PC-3 (cell line): ENCODE results near the gene DNAJC11. TPM values are rescaled to one million over a fixed set of nuclear protein-coding genes. Genes with fewer than 3 reads are reported as not detected.

Source experiments
- ATAC-seq: fragments of 200-7000 bp; cut with Tn5 transposase; 2 replicates; pipeline ENCODE4 v1.9.1; 2020; ENCODE audit warnings: mild to moderate bottlenecking, moderate library complexity
- BruUV-seq: library from RNA; stranded (reverse); fragments of 400-500 nt; replicated peaks from 2 replicates; lab custom pipeline; 2021; lab: Mats Ljungman, UMichigan
- CTCF ChIA-PET: fragments of 300-600 bp; sonication (Branson Sonifier 250); formaldehyde crosslinking; loops from one replicate; lab custom pipeline; 2022; ENCODE audit warnings: antibody characterized with exemption; lab: Charles Lee
- POLR2A ChIA-PET: fragments of 300-600 bp; sonication (Branson Sonifier 250); formaldehyde crosslinking; loops from one replicate; lab custom pipeline; 2022; ENCODE audit warnings: antibody characterized with exemption; ENCODE audit not compliant: unreplicated experiment; lab: Charles Lee
- DNase-seq: peaks from one replicate; pipeline ENCODE4 v3.0.0-alpha.2; 2015
- H2AFZ ChIP-seq: fragments of 300-600 bp; sonication (generic); 2 replicates; pipeline ENCODE4 v1.6.0; 2016; ENCODE audit warnings: antibody characterized with exemption, low read length
- H3F3A ChIP-seq: fragments of 300-600 bp; sonication (generic); one replicate; pipeline ENCODE4 v1.6.0; 2017; ENCODE audit warnings: antibody characterized with exemption, low read length, control low read depth, mild to moderate bottlenecking; ENCODE audit not compliant: unreplicated experiment
- H3K27ac ChIP-seq: fragments of 300-600 bp; sonication (generic); 2 replicates; pipeline ENCODE4 v1.5.1; 2016; ENCODE audit warnings: mild to moderate bottlenecking, low read length
- H3K27me3 ChIP-seq: fragments of 300-600 bp; sonication (generic); 2 replicates; pipeline ENCODE4 v1.6.1; 2016; ENCODE audit warnings: low read length, mixed read lengths
- H3K36me3 ChIP-seq: fragments of 300-600 bp; sonication (generic); 2 replicates; pipeline ENCODE4 v1.6.1; 2016; ENCODE audit warnings: low read depth, mixed run types, low read length, mixed read lengths
- H3K4me1 ChIP-seq: fragments of 300-600 bp; sonication (generic); 2 replicates; pipeline ENCODE4 v1.5.1; 2016; ENCODE audit warnings: low read length; ENCODE audit not compliant: insufficient read depth
- H3K4me2 ChIP-seq: fragments of 300-600 bp; sonication (generic); 2 replicates; pipeline ENCODE4 v1.6.0; 2016; ENCODE audit warnings: low read length
- H3K4me3 ChIP-seq: fragments of 300-600 bp; sonication (generic); 2 replicates; pipeline ENCODE4 v1.5.1; 2016; ENCODE audit warnings: mild to moderate bottlenecking, low read length, mixed read lengths
- H3K79me2 ChIP-seq: fragments of 300-600 bp; sonication (generic); 2 replicates; pipeline ENCODE4 v1.6.1; 2017; ENCODE audit warnings: low read length, mixed read lengths
- H3K9ac ChIP-seq: fragments of 300-600 bp; sonication (generic); 2 replicates; pipeline ENCODE4 v1.6.0; 2016; ENCODE audit warnings: mild to moderate bottlenecking, low read length
- H3K9me2 ChIP-seq: fragments of 300-600 bp; sonication (generic); replicated peaks from 2 replicates; pipeline ENCODE4 v1.6.1; 2016; ENCODE audit warnings: mixed run types, low read length, mixed read lengths
- H3K9me3 ChIP-seq: fragments of 300-600 bp; sonication (generic); 2 replicates; pipeline ENCODE4 v1.6.1; 2016; ENCODE audit warnings: low read length, mixed read lengths
- H4K20me1 ChIP-seq: fragments of 300-600 bp; sonication (generic); 2 replicates; pipeline ENCODE4 v1.6.1; 2016; ENCODE audit warnings: low read length, mixed read lengths
- EZH2 ChIP-seq: fragments of 300-600 bp; sonication (generic); IDR thresholded peaks from one replicate; pipeline ENCODE4 v1.6.1; 2017; ENCODE audit warnings: antibody characterized with exemption, mild to moderate bottlenecking, low read length; ENCODE audit not compliant: unreplicated experiment
- EZH2phosphoT487 ChIP-seq: fragments of 300-600 bp; sonication (generic); IDR thresholded peaks from 2 replicates; pipeline ENCODE4 v1.6.1; 2018; ENCODE audit warnings: mild to moderate bottlenecking, antibody characterized with exemption, low read length, borderline replicate concordance
- intact Hi-C: fragments of 100-400 bp; cut with micrococcal nuclease; formaldehyde crosslinking; loops from 2 replicates; pipeline ENCODE4 v1.9.0; 2023
- total RNA-seq: library from RNA; depleted of rRNA; stranded (reverse); fragments of >200 nt; gene quantifications from 2 replicates; pipeline ENCODE4 v1.2.3, GENCODE V29; 2014
- TF ChIP-seq, protein P1 (sequence below): fragments of 300-600 bp; sonication (generic); conservative IDR thresholded peaks from 2 replicates; pipeline ENCODE4 v1.5.1; 2017; ENCODE audit warnings: antibody characterized with exemption, low read depth, mild to moderate bottlenecking, low read length

Gene DNAJC11
- total RNA-seq, 1 experiment from 2014 or later: 105 TPM

DNA sequence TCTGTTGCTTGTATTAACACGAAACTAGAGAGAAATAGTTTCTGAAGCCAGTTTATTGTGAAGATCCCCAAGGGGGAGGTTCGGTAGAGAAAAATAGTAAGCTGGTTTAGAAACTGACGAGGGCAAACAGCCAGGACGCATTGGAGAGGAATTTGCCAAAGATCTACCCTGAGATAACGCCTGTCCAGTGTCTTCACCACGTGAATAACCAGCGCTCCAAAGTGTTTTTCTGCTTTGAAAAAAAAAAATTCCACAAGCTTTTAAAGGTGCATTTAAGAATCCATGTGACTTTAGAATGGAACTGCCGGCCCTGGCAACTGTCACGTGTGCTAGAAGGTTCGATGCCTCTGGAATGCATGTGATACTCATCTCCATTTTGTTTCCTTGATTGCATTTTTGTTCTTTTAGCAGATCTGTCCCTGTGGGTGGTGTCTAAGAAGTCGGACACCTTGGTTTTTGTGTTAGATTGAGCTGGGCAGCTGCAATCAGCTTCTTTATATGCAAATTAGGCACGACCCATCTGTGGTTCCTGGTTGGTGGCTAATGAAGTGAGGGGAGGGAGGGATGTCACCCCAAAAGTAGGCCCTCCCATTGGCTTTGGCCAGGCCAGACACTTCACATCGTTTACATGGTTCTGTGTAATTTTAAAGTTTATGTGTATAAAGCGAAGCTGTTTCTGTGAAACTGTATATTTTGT lies 78.2 kb downstream of the DNAJC11 start:
- peaks cover 13% of the 10 kb centered on the region for H3K4me1 ChIP-seq
- peaks cover 45% of the 10 kb centered on the region for H3K36me3 ChIP-seq
- peaks cover 54% of the 10 kb centered on the region for H3K79me2 ChIP-seq
- intact Hi-C loops: no loop called here
- TF ChIP-seq EZH2phosphoT487: no peak
- no peak for TF ChIP-seq EZH2
- TF ChIP-seq, protein P1, sequence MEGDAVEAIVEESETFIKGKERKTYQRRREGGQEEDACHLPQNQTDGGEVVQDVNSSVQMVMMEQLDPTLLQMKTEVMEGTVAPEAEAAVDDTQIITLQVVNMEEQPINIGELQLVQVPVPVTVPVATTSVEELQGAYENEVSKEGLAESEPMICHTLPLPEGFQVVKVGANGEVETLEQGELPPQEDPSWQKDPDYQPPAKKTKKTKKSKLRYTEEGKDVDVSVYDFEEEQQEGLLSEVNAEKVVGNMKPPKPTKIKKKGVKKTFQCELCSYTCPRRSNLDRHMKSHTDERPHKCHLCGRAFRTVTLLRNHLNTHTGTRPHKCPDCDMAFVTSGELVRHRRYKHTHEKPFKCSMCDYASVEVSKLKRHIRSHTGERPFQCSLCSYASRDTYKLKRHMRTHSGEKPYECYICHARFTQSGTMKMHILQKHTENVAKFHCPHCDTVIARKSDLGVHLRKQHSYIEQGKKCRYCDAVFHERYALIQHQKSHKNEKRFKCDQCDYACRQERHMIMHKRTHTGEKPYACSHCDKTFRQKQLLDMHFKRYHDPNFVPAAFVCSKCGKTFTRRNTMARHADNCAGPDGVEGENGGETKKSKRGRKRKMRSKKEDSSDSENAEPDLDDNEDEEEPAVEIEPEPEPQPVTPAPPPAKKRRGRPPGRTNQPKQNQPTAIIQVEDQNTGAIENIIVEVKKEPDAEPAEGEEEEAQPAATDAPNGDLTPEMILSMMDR: no peak
- no peak overlapping the region for H3K9ac ChIP-seq
- no peaks in the 10 kb centered on the region for H3K9me3 ChIP-seq
- DNase-seq: no peak
- H3F3A ChIP-seq: peaks cover 5% of the 10 kb centered on the region
- ATAC-seq: no peak
- no peak overlapping the region for H3K4me3 ChIP-seq
- ChIA-PET POLR2A (no interaction called here), CTCF (no interaction called here)
- 0 out of 2 replicates have a peak, but pooled peaks cover 3% of the 10 kb centered on the region for H4K20me1 ChIP-seq
- no peaks in the 10 kb centered on the region for H3K9me2 ChIP-seq
- H3K27ac ChIP-seq: no peak overlapping the region
- BruUV-seq: no TSS peak
- no peaks in the 10 kb centered on the region for H3K27me3 ChIP-seq
- H3K4me2 ChIP-seq: no peak overlapping the region
- H2AFZ ChIP-seq: no peak overlapping the region

DNA sequence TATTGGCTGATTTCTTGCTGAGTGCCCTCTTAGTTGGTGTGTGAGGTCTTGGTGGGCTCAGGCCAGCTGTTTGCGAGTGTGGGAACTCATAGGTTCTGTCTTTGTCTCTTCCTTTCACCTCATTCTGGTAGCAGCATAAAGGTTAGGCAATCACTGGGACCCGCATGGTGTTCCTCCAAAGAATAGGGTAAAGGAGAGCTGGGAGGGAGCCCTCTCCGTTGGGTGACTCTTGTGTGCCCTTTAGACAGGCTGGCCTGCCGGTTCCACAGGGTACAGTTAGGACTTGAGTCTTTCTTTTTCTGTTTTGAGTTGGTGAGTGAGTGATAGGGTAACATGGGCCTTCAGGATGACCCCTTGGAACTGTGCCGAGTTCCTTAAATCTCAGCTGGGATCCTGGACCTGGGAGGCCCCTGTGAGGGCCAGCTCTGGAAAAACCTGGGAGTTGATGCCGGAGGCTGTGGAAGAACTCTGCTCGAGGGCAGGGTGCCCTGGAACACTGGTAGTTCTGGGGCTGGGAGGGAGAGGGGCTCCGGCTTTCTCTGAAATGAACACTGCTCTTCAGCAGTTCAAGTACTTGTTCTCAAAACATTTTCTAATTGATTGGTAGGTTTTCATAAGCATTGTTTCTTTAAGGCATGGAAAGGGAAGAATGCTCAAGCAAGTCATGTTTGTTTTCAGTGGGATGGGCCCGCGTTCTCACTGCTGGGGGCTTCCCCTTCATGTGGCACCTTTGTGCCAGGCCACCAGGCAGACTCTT lies 79.0 kb downstream of the DNAJC11 start:
- Histone ChIP-seq H3K4me1 (peaks cover 13% of the 10 kb centered on the region), H4K20me1 (0 out of 2 replicates have a peak, but pooled peaks cover 3% of the 10 kb centered on the region), H3K9me3 (no peaks in the 10 kb centered on the region), H3K9ac (no peak overlapping the region), H3K79me2 (peaks cover 55% of the 10 kb centered on the region), H3K4me2 (no peak overlapping the region), H2AFZ (no peak overlapping the region), H3K27me3 (no peaks in the 10 kb centered on the region), H3K4me3 (no peak overlapping the region), H3F3A (peaks cover 5% of the 10 kb centered on the region), H3K36me3 (peaks cover 43% of the 10 kb centered on the region; the same call in 1 of the 2 replicates), H3K9me2 (no peaks in the 10 kb centered on the region), H3K27ac (no peak overlapping the region)
- ATAC-seq (no peak), DNase-seq (no peak)
- intact Hi-C loops: no loop called here
- BruUV-seq: no TSS peak
- CTCF ChIA-PET: no interaction called here
- TF ChIP-seq, protein P1: no peak
- TF ChIP-seq EZH2phosphoT487: no peak
- TF ChIP-seq EZH2: no peak
- POLR2A ChIA-PET: no interaction called here
